Fibroblast of mammary gland (primary cell): Measurements from ENCODE around the gene CHST5.
A peak's percentile ranks its signal among the peaks of the same experiment; 100 is the strongest.
"Not testable (repeated sequence)": the region's sequence is repeated elsewhere in the genome, so short reads cannot be mapped to it uniquely, and the experiment has no call there.

Source experiments
- DNase-seq: peaks from one replicate; pipeline ENCODE4 v3.0.0-alpha.2; 2010; ENCODE audit warnings: low read depth
- H3K4me3 ChIP-seq: 2 replicates; pipeline ENCODE4 v1.5.1; 2011; ENCODE audit warnings: low read depth, mild to moderate bottlenecking, low read length, moderate library complexity; ENCODE audit not compliant: control insufficient read depth
- TF ChIP-seq, protein P1 (sequence below): conservative IDR thresholded peaks from 2 replicates; pipeline ENCODE4 v1.5.1; 2011; ENCODE audit warnings: low read depth, low read length, inconsistent platforms; ENCODE audit not compliant: control insufficient read depth, insufficient read depth

The CHST5 gene

DNA sequence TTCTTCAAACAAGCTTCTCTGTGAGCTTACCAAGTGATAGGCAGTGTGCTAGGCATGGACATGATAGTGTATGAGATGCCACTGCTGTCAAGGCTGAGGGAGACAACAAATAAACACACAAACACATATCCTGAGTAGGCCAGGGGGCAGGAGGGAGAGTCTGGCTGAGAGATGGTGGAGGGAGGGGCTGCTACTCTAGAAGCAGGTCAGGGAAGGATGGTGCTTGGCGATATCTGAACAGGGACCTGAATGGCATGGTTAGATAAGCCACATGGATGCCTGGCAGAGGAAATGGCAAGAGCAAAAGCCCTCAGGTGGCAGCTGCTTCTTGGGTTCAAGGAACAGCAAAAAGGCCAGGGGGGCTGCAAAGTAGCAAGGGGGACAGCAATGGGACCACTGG lies 32.1 kb downstream of the CHST5 start:
- TF ChIP-seq, protein P1, sequence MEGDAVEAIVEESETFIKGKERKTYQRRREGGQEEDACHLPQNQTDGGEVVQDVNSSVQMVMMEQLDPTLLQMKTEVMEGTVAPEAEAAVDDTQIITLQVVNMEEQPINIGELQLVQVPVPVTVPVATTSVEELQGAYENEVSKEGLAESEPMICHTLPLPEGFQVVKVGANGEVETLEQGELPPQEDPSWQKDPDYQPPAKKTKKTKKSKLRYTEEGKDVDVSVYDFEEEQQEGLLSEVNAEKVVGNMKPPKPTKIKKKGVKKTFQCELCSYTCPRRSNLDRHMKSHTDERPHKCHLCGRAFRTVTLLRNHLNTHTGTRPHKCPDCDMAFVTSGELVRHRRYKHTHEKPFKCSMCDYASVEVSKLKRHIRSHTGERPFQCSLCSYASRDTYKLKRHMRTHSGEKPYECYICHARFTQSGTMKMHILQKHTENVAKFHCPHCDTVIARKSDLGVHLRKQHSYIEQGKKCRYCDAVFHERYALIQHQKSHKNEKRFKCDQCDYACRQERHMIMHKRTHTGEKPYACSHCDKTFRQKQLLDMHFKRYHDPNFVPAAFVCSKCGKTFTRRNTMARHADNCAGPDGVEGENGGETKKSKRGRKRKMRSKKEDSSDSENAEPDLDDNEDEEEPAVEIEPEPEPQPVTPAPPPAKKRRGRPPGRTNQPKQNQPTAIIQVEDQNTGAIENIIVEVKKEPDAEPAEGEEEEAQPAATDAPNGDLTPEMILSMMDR, result no peak

GRCh38 chr16:75502916-75503605 lies 32.8 kb downstream of the CHST5 start:
- TF ChIP-seq, protein P1, result no peak
- H3K4me3 ChIP-seq, result no peak overlapping the region
- no peak for DNase-seq

More for the DNA sequence above, 32.1 kb downstream of the CHST5 start:
- no peak overlapping the region for H3K4me3 ChIP-seq
- DNase-seq, result no peak

- DNase-seq, result peak; percentile 44
- H3K4me3 ChIP-seq, result not testable (repeated sequence)
Observed at GRCh38 chr16:75501820-75502219, 34.1 kb downstream of the CHST5 start.

GRCh38 chr16:75501359-75501758 lies 34.5 kb downstream of the CHST5 start:
- no peak overlapping the region for H3K4me3 ChIP-seq
- TF ChIP-seq, protein P1, result no peak
- no peak for DNase-seq

- H3K4me3 ChIP-seq, DNase-seq: not testable (repeated sequence)
Observed at GRCh38 chr16:75498605-75499322, 37.1 kb downstream of the CHST5 start.

GRCh38 chr16:75497558-75497957 lies 38.4 kb downstream of the CHST5 start:
- no peak for DNase-seq
- H3K4me3 ChIP-seq, result no peak overlapping the region
- TF ChIP-seq, protein P1, result no peak

DNA sequence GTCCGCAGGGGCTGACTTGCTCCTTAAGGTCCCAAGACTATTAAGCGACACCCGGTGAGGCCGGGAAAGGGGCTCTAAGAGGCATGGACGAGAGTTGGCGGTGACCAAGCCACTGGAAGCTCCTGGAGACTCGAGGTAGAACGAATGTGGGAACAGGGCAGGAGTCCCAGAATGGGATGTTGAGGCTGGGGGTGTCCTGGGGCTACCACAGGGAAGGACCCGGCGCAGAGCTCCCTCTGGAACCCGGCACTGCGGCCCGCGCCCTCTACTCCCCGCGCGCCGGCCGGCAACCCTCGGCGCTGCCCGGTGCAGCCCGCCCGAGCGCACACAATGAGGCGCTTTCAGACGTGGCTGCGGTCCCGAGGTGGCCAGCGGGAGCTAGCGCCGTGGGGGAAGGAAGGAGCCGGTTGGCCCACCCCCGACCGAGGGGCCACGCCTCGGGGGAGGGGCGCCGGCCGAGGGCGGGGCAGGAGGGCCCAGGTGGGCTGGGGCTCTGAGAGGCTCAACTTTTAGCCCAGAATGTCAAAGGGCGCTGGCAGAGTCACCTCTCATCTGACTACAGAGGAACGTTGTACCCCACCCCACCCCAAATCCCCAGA lies 40.7 kb downstream of the CHST5 start, which contains the start of gene CHST6:
TSS of gene CHST6 (minus strand) at position 366 of the 599 bp plus-strand sequence. CDS start 15,613 bp downstream, outside the sequence.
- H3K4me3 ChIP-seq, result peak within 1 kb of the TSS; percentile 54
- TF ChIP-seq, protein P1, result no peak
- peak; percentile 38 for DNase-seq

- TF ChIP-seq, protein P1, result no peak
- H3K4me3 ChIP-seq, result peak overlapping the region; percentile 54
- no peak for DNase-seq
Observed at GRCh38 chr16:75494661-75495075, 41.2 kb downstream of the CHST5 start.
